Activated CD4-positive, alpha-beta T cell treated with anti-CD3 and anti-CD28 coated beads for 36 hours (primary cell): ENCODE results near the gene SKIC8. TPM values are rescaled to one million over a fixed set of nuclear protein-coding genes. Genes with fewer than 3 reads are reported as not detected.

Experiments used
- ATAC-seq: fragments of 200-7000 bp; cut with Tn5 transposase; one replicate; pipeline ENCODE4 v1.10.0; 2021; ENCODE audit warnings: mild to moderate bottlenecking, moderate library complexity
- CTCF ChIA-PET: fragments of 350-600 bp; sonication (Branson Sonifier 250); formaldehyde crosslinking; loops from one replicate; lab custom pipeline; 2021; ENCODE audit warnings: antibody characterized with exemption; lab: Charles Lee
- POLR2A ChIA-PET: fragments of 350-600 bp; sonication (Branson Sonifier 250); formaldehyde crosslinking; loops from one replicate; lab custom pipeline; 2021; ENCODE audit warnings: antibody characterized with exemption, inconsistent platforms; lab: Charles Lee
- DNase-seq: peaks from one replicate; pipeline ENCODE4 v3.0.0-alpha.2; 2020
- H3K27ac Mint-ChIP-seq: one replicate; pipeline ENCODE4 v1.8.0; 2021; ENCODE audit warnings: mixed read lengths
- H3K27me3 Mint-ChIP-seq: one replicate; pipeline ENCODE4 v1.8.0; 2021; ENCODE audit warnings: mixed read lengths
- H3K36me3 Mint-ChIP-seq: one replicate; pipeline ENCODE4 v1.8.0; 2021; ENCODE audit warnings: low read depth, mixed read lengths
- H3K4me1 Mint-ChIP-seq: one replicate; pipeline ENCODE4 v1.8.0; 2021; ENCODE audit warnings: mixed read lengths
- H3K4me3 Mint-ChIP-seq: one replicate; pipeline ENCODE4 v1.8.0; 2021; ENCODE audit warnings: mild to moderate bottlenecking, moderate library complexity, mixed read lengths
- H3K9me3 Mint-ChIP-seq: one replicate; pipeline ENCODE4 v1.8.0; 2021; ENCODE audit warnings: low read depth, mixed read lengths
- intact Hi-C, 2 experiments: fragments of 100-400 bp; cut with DNase I in 1 of 2; cut with micrococcal nuclease in 1 of 2; formaldehyde crosslinking; loops; one replicate each; pipeline versions ENCODE4 v1.14.2 to v1.15.1; 2022 to 2024; cut with DNase I, micrococcal nuclease
- total RNA-seq, 2 experiments: library from RNA; stranded (reverse); gene quantifications; one replicate each; pipeline ENCODE4 v1.2.3, GENCODE V29; 2021

The SKIC8 gene
- total RNA-seq, 2 experiments from 2014 or later, result 39.2 to 52.6 TPM

DNA sequence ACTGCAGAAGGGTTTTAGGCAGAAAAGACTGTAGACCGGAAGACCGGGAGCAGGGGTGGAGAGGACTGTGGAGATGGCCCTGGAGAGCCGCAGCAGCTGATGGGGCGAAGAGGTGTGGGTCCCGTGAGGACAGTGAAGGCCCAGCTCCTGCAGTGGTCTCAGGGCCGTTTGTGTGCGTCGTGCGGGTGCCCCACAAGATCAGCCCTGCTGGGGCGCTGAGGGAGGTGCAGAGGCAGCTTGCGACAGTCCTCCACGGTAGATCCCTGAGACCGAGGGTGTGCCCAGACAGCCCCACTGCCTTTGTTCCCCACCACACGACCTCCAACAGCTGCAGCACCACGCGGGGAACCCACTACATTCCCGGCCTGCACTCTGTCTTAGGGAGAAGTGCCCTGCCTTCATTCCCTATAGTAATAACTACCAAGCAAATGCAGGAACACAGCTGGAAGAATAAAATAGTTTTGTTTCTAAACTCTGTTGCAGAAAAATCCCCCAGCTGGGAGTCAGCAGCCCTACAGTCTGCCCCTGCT, 21.7 kb upstream of the SKIC8 start:
- H3K36me3 Mint-ChIP-seq, result no peaks in the 10 kb centered on the region
- intact Hi-C loops, result no loop called here
- ATAC-seq (no peak), DNase-seq (no peak)
- H3K9me3 Mint-ChIP-seq, result no peaks in the 10 kb centered on the region
- no peaks in the 10 kb centered on the region for H3K4me1 Mint-ChIP-seq
- H3K4me3 Mint-ChIP-seq, result no peak overlapping the region
- H3K27ac Mint-ChIP-seq, result no peak overlapping the region
- ChIA-PET CTCF (interaction anchor here (1.1 kb wide), 2 partner anchors 12 to 101 kb away, joined by 3 to 4 read pairs; no protein-coding TSS in a partner anchor), POLR2A (no interaction called here)
- no peaks in the 10 kb centered on the region for H3K27me3 Mint-ChIP-seq

DNA sequence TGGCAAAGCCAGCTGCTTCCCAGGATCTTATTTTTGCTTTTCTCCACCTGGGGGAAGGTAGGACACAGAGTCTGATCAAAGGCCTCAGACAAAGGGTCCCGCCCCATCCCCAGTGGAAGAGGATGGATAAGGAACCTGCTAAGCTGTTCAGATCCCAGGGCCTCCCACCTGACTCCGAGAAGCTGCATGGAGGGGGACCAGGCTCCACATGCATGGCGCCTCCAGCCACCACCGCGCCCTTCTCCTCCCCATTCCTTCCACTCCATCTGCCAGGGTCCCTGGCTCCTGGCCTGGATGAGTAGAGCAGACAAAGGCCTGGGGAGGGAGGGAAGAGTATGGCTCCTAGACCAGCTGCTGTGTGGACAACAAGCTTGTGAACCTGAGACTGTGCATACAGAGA, 20.8 kb upstream of the SKIC8 start:
- POLR2A ChIA-PET, result no interaction called here
- H3K4me3 Mint-ChIP-seq, result no peak overlapping the region
- CTCF ChIA-PET, result interaction anchor here (1.1 kb wide), 1 partner anchor 102 kb away, joined by 3 read pairs; no protein-coding TSS in a partner anchor

DNA sequence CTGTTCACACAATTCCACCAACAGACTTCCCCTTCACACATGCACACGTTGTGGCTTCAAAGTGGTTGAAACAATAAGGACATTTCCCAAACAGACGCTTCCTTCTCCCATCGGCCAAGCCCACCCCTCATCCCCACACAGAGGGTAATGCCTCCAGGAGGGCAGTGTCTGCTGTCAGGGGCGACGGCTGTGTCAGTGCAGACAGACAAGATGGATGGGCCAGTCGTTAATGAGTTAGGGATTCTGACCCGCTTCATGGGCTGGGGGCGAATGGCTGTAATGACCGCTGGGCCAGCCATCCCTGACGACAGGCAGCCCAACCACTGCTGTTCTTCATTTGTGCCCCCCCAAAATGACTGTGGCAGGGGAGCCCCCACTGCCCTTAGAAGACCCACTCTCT, 20.2 kb upstream of the SKIC8 start:
- no peak overlapping the region for H3K27ac Mint-ChIP-seq
- no peaks in the 10 kb centered on the region for H3K36me3 Mint-ChIP-seq
- no peak overlapping the region for H3K4me3 Mint-ChIP-seq
- intact Hi-C loops, result no loop called here
- H3K4me1 Mint-ChIP-seq, result no peaks in the 10 kb centered on the region
- no peaks in the 10 kb centered on the region for H3K9me3 Mint-ChIP-seq
- H3K27me3 Mint-ChIP-seq, result no peaks in the 10 kb centered on the region
- ATAC-seq (no peak), DNase-seq (no peak)
- POLR2A ChIA-PET, result no interaction called here
- CTCF ChIA-PET, result interaction anchor here (2.0 kb wide), 1 partner anchor 11 kb away, joined by 4 read pairs; no protein-coding TSS in a partner anchor

More for the DNA sequence above, 20.8 kb upstream of the SKIC8 start:
- Mint-ChIP-seq H3K9me3 (no peaks in the 10 kb centered on the region), H3K36me3 (no peaks in the 10 kb centered on the region), H3K27ac (no peak overlapping the region), H3K27me3 (no peaks in the 10 kb centered on the region), H3K4me1 (no peaks in the 10 kb centered on the region)
- intact Hi-C loops, result no loop called here
- no peak for ATAC-seq
- no peak for DNase-seq

DNA sequence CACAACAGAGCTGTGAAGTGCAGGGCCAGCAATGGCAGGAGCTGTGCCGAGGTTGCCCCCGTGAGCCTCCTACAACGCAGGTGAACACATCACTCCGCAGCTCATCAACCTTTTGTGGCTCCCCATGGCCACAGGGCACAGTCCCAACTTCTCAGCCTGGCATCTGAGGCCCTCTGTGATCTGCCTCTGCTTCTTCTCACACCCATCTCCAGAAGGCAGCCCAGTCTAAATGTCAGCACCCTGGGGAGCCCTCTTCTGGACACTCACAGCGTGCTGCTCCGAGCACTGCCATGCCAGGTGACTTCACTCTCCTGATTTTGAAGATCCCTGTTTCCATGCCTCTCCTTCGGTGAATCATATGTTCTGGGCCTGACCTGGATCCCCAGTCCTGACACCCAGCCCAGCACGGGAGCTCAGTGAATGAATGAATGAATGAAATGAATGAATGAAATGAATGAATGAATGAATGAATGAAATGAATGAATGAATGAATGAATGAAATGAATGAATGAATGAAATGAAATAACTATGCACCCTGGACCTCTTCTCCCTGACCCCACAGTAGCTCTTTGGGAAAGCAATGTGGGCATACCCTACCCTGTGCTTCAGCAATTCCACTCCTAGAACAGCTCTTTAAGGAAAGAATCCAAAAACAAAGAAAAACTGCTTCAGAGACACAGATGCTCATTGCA, 17.9 kb upstream of the SKIC8 start:
- DNase-seq, result peak; percentile 19
- POLR2A ChIA-PET, result no interaction called here
- CTCF ChIA-PET, result interaction anchor here (0.6 to 0.7 kb wide), 2 partner anchors 10 to 185 kb away, joined by 3 to 4 read pairs; no protein-coding TSS in a partner anchor
- ATAC-seq, result peak; percentile 23
- H3K4me1 Mint-ChIP-seq, result no peaks in the 10 kb centered on the region
- no peaks in the 10 kb centered on the region for H3K9me3 Mint-ChIP-seq
- no peaks in the 10 kb centered on the region for H3K36me3 Mint-ChIP-seq
- intact Hi-C loops, result no loop called here
- H3K27me3 Mint-ChIP-seq, result no peaks in the 10 kb centered on the region
- H3K4me3 Mint-ChIP-seq, result no peak overlapping the region
- H3K27ac Mint-ChIP-seq, result no peak overlapping the region

DNA sequence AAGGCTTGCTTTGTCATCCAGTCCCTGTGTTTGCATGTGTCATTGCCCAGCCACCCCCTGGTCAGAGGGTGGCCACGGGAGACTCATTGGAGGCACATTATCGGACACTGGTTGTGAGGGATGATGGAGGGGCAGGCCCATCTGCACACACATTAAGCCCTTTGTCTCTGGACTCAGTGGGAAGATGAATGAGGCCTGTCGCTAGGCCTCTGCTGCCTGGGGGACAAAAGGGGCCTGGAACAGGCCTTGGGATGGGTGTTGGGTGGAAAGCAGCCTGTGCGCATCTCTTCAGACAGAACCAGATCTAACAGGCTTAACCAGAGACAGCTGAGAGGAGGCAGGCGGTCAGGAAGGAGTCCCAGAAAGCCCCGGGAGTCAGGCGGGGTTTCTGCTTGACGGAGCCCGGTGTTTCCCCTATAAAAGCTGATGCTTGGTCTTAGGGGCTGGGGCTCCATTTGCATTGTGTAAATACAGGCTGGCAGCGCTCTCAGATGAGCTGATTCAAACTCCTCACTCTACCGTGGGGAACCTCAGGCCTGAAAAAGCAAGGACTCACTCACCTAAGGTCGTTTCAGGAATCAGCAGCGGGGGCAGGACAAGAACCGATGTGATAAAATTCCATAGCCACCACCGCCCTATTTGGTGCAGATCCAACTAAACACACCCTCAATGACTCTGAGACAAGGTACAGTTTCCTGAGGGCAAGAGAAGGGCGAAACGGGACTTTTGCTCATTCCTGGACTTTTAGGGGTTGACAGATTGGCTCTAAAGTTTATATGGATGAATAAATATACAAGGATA, 17.1 kb upstream of the SKIC8 start:
- ChIA-PET CTCF (no interaction called here), POLR2A (interaction anchor here (0.6 kb wide), 1 partner anchor 14 kb away, joined by 3 read pairs; no protein-coding TSS in a partner anchor)
- DNase-seq (peak; percentile 24), ATAC-seq (no peak)
- intact Hi-C loops, result no loop called here
- Mint-ChIP-seq H3K4me3 (no peak overlapping the region), H3K9me3 (no peaks in the 10 kb centered on the region), H3K27ac (no peak overlapping the region), H3K27me3 (no peaks in the 10 kb centered on the region), H3K36me3 (no peaks in the 10 kb centered on the region), H3K4me1 (no peaks in the 10 kb centered on the region)

DNA sequence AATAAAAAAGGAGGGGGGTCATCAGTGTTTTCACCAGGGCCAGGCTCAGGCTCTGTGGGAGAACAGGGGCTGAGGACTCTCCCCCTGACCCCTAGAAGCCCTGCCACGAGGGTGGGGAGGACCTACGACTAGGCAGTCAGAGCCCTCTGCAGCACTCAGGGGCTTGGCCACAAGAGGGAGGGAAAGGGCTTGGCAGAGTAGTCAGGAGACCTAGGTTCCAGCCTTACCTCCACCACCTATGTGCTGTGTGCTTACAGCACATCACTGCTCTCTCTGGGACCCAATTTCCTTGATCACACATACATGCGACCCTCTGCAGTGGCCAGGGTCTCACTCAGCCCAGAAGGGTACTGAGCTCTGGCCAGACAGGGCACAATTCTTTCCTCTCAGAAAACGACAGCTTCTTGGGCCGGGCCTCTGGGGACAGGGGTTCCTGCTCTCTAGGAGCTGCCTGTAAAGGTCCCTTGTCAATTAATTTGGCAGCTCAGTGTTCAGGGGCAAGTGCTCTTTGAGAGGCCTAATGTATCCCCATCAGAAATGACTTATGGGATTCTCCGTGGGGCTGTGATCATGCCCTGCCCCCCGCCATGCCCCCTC, 16.4 kb upstream of the SKIC8 start:
- DNase-seq (peak; percentile 22), ATAC-seq (no peak)

DNA sequence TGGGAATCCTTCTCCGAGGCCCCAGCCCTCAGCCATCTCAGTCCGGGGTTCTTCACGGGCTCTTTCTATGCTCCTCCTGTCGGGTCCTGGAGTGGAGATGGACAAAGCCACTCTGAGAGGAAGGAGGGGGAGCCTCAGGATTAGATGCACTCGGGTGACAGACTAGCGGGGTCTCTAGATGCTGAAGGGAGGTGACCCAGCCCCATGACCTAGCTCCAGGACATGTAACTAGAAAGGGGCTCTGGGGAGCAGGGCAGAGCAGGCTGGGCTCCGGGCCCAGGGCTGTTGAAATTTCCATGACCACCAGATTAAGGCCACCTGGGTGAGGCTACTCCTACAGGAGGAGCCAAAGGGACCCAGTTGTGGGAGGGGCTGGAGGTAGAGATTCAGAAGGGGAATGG, 14.8 kb upstream of the SKIC8 start:
- Mint-ChIP-seq H3K4me3 (no peak overlapping the region), H3K27ac (no peak overlapping the region), H3K9me3 (no peaks in the 10 kb centered on the region), H3K4me1 (no peaks in the 10 kb centered on the region), H3K27me3 (no peaks in the 10 kb centered on the region), H3K36me3 (no peaks in the 10 kb centered on the region)
- no peak for DNase-seq
- ATAC-seq, result no peak
- ChIA-PET CTCF (interaction anchor here (1.2 kb wide), 1 partner anchor 15 kb away, joined by 3 read pairs; the partner anchor contains the start of gene SKIC8), POLR2A (no interaction called here)
- intact Hi-C loops, result no loop called here

More for the DNA sequence above, 16.4 kb upstream of the SKIC8 start:
- no peaks in the 10 kb centered on the region for H3K4me1 Mint-ChIP-seq
- ChIA-PET CTCF (no interaction called here), POLR2A (interaction anchor here (0.6 kb wide), 1 partner anchor 15 kb away, joined by 3 read pairs; no protein-coding TSS in a partner anchor)
- intact Hi-C loops, result no loop called here
- no peaks in the 10 kb centered on the region for H3K36me3 Mint-ChIP-seq
- no peak overlapping the region for H3K27ac Mint-ChIP-seq
- H3K9me3 Mint-ChIP-seq, result no peaks in the 10 kb centered on the region
- H3K4me3 Mint-ChIP-seq, result no peak overlapping the region
- no peaks in the 10 kb centered on the region for H3K27me3 Mint-ChIP-seq

DNA sequence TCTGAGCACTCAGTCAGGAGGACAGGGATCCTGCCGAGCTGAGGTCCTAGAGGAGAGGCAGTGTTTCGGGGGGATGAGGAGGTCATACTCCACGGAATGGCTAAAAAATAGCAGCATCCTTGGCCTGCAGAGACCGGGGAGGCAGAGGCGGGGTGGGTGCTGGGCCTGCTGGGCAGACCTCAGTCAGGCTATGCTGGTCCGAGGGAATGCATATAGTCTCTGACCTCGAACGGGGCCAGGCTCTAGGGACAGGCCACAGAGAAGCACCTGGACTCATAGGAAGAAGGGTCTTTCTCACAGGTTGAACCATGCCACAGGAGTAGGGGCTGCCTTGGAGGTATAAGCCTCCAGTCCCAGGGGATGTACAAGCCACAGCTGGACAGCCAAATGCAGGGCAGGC, 14.0 kb upstream of the SKIC8 start:
- no peak for ATAC-seq
- no peak overlapping the region for H3K27ac Mint-ChIP-seq
- H3K36me3 Mint-ChIP-seq, result no peaks in the 10 kb centered on the region
- ChIA-PET CTCF (interaction anchor here (1.2 kb wide), 1 partner anchor 14 kb away, joined by 3 read pairs; the partner anchor contains the start of gene SKIC8), POLR2A (no interaction called here)
- no peaks in the 10 kb centered on the region for H3K27me3 Mint-ChIP-seq
- no peaks in the 10 kb centered on the region for H3K4me1 Mint-ChIP-seq
- no peak for DNase-seq
- H3K9me3 Mint-ChIP-seq, result no peaks in the 10 kb centered on the region
- intact Hi-C loops, result no loop called here
- H3K4me3 Mint-ChIP-seq, result no peak overlapping the region

DNA sequence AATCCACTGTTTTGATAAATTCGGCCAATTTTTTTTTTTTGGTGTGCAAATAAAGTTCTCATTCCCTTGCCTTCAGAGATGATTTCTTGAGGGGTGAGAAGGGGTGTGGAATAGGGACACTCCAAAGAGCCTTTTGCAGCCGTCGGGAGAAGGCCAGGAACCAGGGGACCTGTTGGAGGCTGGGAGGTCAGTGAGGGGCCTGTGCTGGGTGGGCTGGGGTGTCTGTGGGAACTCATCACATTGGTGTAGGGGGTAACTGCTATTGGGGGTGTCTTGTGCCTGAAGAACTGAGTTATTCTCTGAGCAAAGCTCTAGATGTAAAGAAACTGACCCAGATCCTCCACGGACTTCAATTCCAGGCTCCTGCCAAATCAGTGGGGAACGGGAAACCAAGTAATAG, 13.5 kb upstream of the SKIC8 start:
- Mint-ChIP-seq H3K9me3 (no peaks in the 10 kb centered on the region), H3K27ac (no peak overlapping the region), H3K4me1 (no peaks in the 10 kb centered on the region), H3K4me3 (no peak overlapping the region), H3K27me3 (peaks cover 2% of the 10 kb centered on the region), H3K36me3 (no peaks in the 10 kb centered on the region)
- no peak for ATAC-seq
- ChIA-PET POLR2A (no interaction called here), CTCF (interaction anchor here (2.5 kb wide), 1 partner anchor 110 kb away, joined by 9 read pairs; no protein-coding TSS in a partner anchor)
- no peak for DNase-seq
- intact Hi-C loops, result no loop called here

DNA sequence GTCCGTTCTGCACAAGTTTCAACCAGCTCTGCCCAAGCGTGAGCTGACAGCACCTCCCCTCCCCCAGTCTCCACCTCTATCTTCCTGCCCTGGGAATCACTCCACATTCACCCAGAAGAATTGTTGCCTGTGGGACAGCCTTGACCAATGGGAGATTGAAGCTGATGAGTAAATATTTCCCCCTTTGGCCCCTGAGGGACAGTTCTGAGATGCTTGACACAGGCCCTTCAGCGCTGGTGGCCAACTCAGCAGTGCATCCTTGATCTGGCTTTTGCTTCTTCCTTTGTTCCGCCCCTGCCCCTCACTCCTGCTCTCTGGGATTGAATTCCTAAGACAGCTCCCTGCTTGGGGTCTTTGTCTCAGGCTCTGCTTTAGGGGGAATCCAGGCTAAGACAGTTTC, 13.1 kb upstream of the SKIC8 start:
- Mint-ChIP-seq H3K36me3 (no peaks in the 10 kb centered on the region), H3K27me3 (peaks cover 4% of the 10 kb centered on the region), H3K4me1 (no peaks in the 10 kb centered on the region), H3K27ac (no peak overlapping the region), H3K4me3 (no peak overlapping the region), H3K9me3 (no peaks in the 10 kb centered on the region)
- ATAC-seq (no peak), DNase-seq (no peak)
- POLR2A ChIA-PET, result interaction anchor here (1.4 kb wide), 1 partner anchor 13 kb away, joined by 6 read pairs; the partner anchor contains the start of gene SKIC8
- intact Hi-C loops, result no loop called here
- CTCF ChIA-PET, result interaction anchor here (0.6 to 2.5 kb wide), 3 partner anchors 110 to 491 kb away, joined by 3 to 9 read pairs (median 4); no protein-coding TSS in a partner anchor

DNA sequence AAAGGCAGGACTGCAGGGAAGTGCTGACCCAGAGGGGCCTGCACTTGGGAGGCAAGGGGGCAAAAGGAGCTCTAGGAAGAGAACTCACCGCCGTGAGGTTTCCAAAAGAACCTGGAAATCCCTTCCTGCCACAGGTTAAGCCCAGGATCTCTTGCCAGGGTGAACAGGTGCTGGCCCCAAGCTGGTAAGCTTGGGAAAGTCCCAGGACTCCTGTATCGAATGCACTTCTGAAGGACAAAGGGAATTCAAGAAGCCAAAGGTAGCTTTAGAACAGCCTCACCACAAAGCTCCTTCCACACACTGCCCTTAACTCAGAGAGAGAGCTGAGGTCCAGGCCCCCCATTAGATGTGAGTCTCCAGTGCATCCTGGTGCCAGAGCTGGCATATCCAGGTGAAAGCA, 11.9 kb upstream of the SKIC8 start:
- H3K4me1 Mint-ChIP-seq, result no peaks in the 10 kb centered on the region
- H3K27me3 Mint-ChIP-seq, result peaks cover 4% of the 10 kb centered on the region
- ChIA-PET POLR2A (interaction anchor here (1.4 kb wide), 1 partner anchor 11 kb away, joined by 6 read pairs; the partner anchor contains the start of gene SKIC8), CTCF (interaction anchor here (0.9 to 2.5 kb wide), 4 partner anchors 11 to 401 kb away, joined by 3 to 9 read pairs (median 3); partner anchors contain the start of gene SKIC8)
- intact Hi-C loops, result no loop called here
- no peak overlapping the region for H3K27ac Mint-ChIP-seq
- H3K36me3 Mint-ChIP-seq, result no peaks in the 10 kb centered on the region
- DNase-seq (no peak), ATAC-seq (no peak)
- no peak overlapping the region for H3K4me3 Mint-ChIP-seq
- no peaks in the 10 kb centered on the region for H3K9me3 Mint-ChIP-seq
